ENCODE measurements around the gene PRKACG.
"Not testable (repeated sequence)": the region's sequence is repeated elsewhere in the genome, so short reads cannot be mapped to it uniquely, and the experiment has no call there.

Gene PRKACG

GRCh38 chr9:69023650-69024049, 9.7 kb upstream of the PRKACG start:
- no peak for DNase-seq

- no peak for DNase-seq
These were observed 6.6 kb upstream of the PRKACG start for GRCh38 chr9:69020301-69021145.

GRCh38 chr9:69019808-69020207, 5.9 kb upstream of the PRKACG start:
- DNase-seq: no peak

- no peak for DNase-seq
These were observed 4.8 kb upstream of the PRKACG start for GRCh38 chr9:69018737-69019136.

- DNase-seq: no peak
These were observed 2.5 kb upstream of the PRKACG start for GRCh38 chr9:69016191-69017096.

- no peak for DNase-seq
These were observed 558 bp downstream of the PRKACG start for GRCh38 chr9:69013382-69013727.

- DNase-seq: no peak
These were observed 1.1 kb downstream of the PRKACG start for GRCh38 chr9:69012696-69013381.

- DNase-seq: no peak
These were observed 4.2 kb downstream of the PRKACG start for GRCh38 chr9:69009708-69010107.

GRCh38 chr9:69004836-69005235, 9.1 kb downstream of the PRKACG start:
- no peak for DNase-seq

- no peak for DNase-seq
These were observed 10.9 kb downstream of the PRKACG start for GRCh38 chr9:69003051-69003450.

- no peak for DNase-seq
These were observed 12.0 kb downstream of the PRKACG start for GRCh38 chr9:69001921-69002320.

GRCh38 chr9:68999393-69000105, 14.4 kb downstream of the PRKACG start:
- peak; percentile 53 to 69 for DNase-seq

GRCh38 chr9:68998812-68999211, 15.1 kb downstream of the PRKACG start:
- no peak for DNase-seq

- DNase-seq: no peak
These were observed 15.5 kb downstream of the PRKACG start for GRCh38 chr9:68998385-68998784.

GRCh38 chr9:68997666-68998065, 16.2 kb downstream of the PRKACG start:
- DNase-seq: no peak

GRCh38 chr9:68996462-68996861, 17.5 kb downstream of the PRKACG start:
- DNase-seq: no peak

GRCh38 chr9:68995776-68996175, 18.1 kb downstream of the PRKACG start:
- no peak for DNase-seq

GRCh38 chr9:68991457-68991856, 22.5 kb downstream of the PRKACG start:
- DNase-seq: no peak

- not testable (repeated sequence) for DNase-seq
These were observed 27.0 kb downstream of the PRKACG start for GRCh38 chr9:68986949-68987348.

- DNase-seq: no peak
These were observed 30.1 kb downstream of the PRKACG start for GRCh38 chr9:68983522-68984424.

GRCh38 chr9:68983008-68983411, 30.9 kb downstream of the PRKACG start:
- no peak for DNase-seq

GRCh38 chr9:68981789-68982188, 32.1 kb downstream of the PRKACG start:
- DNase-seq: no peak

Data from stimulated activated CD4-positive, alpha-beta T cell treated with anti-CD3 and anti-CD28 coated beads, Interleukin-2, amount 100 ng/mL, for 24 hours (primary cell).